GM19452 (cell line): ENCODE results near the gene ARMC8.
A peak's percentile ranks its signal among the peaks of the same experiment; 100 is the strongest.

Experiments used
- ATAC-seq: cut with Tn5 transposase; IDR thresholded peaks from one replicate; pipeline ENCODE4 v1.9.1; 2021; ENCODE audit not compliant: unreplicated experiment

The ARMC8 gene

GRCh38 chr3:138297876-138298275 lies 110.8 kb downstream of the ARMC8 start:
- ATAC-seq, result no peak

- ATAC-seq, result no peak
Observed at GRCh38 chr3:138300647-138301046, 113.5 kb downstream of the ARMC8 start.

- no peak for ATAC-seq
Observed at GRCh38 chr3:138303474-138303873, 116.4 kb downstream of the ARMC8 start.

- ATAC-seq, result no peak
Observed at GRCh38 chr3:138307899-138308298, 120.8 kb downstream of the ARMC8 start.

GRCh38 chr3:138308783-138309182 lies 121.7 kb downstream of the ARMC8 start:
- ATAC-seq, result no peak

- ATAC-seq, result no peak
Observed at GRCh38 chr3:138310494-138310893, 123.4 kb downstream of the ARMC8 start.

GRCh38 chr3:138314751-138315150 lies 127.7 kb downstream of the ARMC8 start:
- ATAC-seq, result no peak

- no peak for ATAC-seq
Observed at GRCh38 chr3:138317687-138318086, 130.6 kb downstream of the ARMC8 start.

GRCh38 chr3:138323971-138324370 lies 136.9 kb downstream of the ARMC8 start:
- no peak for ATAC-seq

- ATAC-seq, result no peak
Observed at GRCh38 chr3:138325990-138326389, 138.9 kb downstream of the ARMC8 start.

- ATAC-seq, result no peak
Observed at GRCh38 chr3:138326866-138327595, 139.9 kb downstream of the ARMC8 start.

- no peak for ATAC-seq
Observed at GRCh38 chr3:138327831-138328230, 140.7 kb downstream of the ARMC8 start.

- no peak for ATAC-seq
Observed at GRCh38 chr3:138328341-138328740, 141.2 kb downstream of the ARMC8 start.

GRCh38 chr3:138329127-138329983 lies 142.3 kb downstream of the ARMC8 start, which contains the start of gene NME9:
Gene NME9, minus strand, starts transcription at chr3:138329851. Its CDS starts 516 bp downstream, at chr3:138329335.
- ATAC-seq, result peak; percentile 65

- no peak for ATAC-seq
Observed at GRCh38 chr3:138329984-138330293, 142.8 kb downstream of the ARMC8 start.

- ATAC-seq, result no peak
Observed at GRCh38 chr3:138331143-138331894, 144.2 kb downstream of the ARMC8 start.

GRCh38 chr3:138332472-138333073 lies 145.5 kb downstream of the ARMC8 start:
- ATAC-seq, result no peak

GRCh38 chr3:138334608-138335007 lies 147.5 kb downstream of the ARMC8 start:
- ATAC-seq, result no peak

- ATAC-seq, result no peak
Observed at GRCh38 chr3:138336454-138336999, 149.4 kb downstream of the ARMC8 start.

- no peak for ATAC-seq
Observed at GRCh38 chr3:138338244-138338643, 151.1 kb downstream of the ARMC8 start.

- ATAC-seq, result no peak
Observed at GRCh38 chr3:138338811-138339210, 151.7 kb downstream of the ARMC8 start.
